Measurements from ENCODE around the gene PSRC1. TPM values are rescaled to one million over a fixed set of nuclear protein-coding genes. Genes with fewer than 3 reads are reported as not detected.

Gene PSRC1
- total RNA-seq, 1 donor from 2014 or later, result 4.2 TPM

- TF ChIP-seq CTCF (IDR thresholded peaks at IDR 0.05), result no peak
- no peak for DNase-seq
- H3K36me3 ChIP-seq, result no peaks in the 10 kb centered on the region
- ATAC-seq, result no peak
- peaks cover 6% of the 10 kb centered on the region for H3K27me3 ChIP-seq (ENCODE audit: low read depth)
- H3K9me3 ChIP-seq, result no peaks in the 10 kb centered on the region
- H3K4me1 ChIP-seq, result peaks cover 31% of the 10 kb centered on the region
- peak overlapping the region; percentile 59 for H3K4me3 ChIP-seq
- intact Hi-C loops (cut with DNase I), result no loop called here
- H3K27ac ChIP-seq, result no peak overlapping the region
Observed at GRCh38 chr1:109250454-109251276, 32.3 kb downstream of the PSRC1 start.

DNA sequence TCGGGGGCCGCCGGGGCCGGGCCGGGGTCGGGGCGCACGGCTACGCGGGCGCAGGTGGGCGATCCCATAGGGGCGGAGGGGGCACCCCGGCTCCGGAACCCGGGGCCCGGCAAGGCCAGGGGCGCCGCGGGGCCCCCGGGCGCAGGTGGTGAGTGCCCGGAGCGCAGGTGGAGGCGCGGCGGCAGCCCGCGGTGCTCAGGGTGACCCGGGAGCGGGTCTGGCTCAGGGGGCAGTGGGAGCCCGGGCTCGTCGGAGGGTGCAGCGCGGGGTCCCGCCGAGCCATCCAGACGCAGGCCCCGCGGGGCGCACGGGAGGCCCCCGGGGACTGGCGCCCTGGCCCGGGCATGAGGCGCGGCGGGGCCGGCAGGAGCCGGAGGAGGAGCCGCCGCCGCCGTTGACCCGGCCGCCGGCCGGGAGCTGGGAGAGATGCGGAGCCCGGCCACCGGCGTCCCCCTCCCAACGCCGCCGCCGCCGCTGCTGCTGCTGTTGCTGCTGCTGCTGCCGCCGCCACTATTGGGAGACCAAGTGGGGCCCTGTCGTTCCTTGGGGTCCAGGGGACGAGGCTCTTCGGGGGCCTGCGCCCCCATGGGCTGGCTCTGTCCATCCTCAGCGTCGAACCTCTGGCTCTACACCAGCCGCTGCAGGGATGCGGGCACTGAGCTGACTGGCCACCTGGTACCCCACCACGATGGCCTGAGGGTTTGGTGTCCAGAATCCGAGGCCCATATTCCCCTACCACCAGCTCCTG, 33.1 kb downstream of the PSRC1 start:
- Histone ChIP-seq H3K36me3 (no peaks in the 10 kb centered on the region), H3K4me1 (peaks cover 24% of the 10 kb centered on the region), H3K4me3 (peak overlapping the region; percentile 59), H3K27me3 (ENCODE audit: low read depth) (peaks cover 6% of the 10 kb centered on the region), H3K27ac (no peak overlapping the region), H3K9me3 (no peaks in the 10 kb centered on the region)
- DNase-seq (no peak), ATAC-seq (peak; percentile 4 to 17)
- no peak for TF ChIP-seq CTCF (IDR thresholded peaks at IDR 0.05)
- intact Hi-C loops (cut with DNase I), result no loop called here

DNA sequence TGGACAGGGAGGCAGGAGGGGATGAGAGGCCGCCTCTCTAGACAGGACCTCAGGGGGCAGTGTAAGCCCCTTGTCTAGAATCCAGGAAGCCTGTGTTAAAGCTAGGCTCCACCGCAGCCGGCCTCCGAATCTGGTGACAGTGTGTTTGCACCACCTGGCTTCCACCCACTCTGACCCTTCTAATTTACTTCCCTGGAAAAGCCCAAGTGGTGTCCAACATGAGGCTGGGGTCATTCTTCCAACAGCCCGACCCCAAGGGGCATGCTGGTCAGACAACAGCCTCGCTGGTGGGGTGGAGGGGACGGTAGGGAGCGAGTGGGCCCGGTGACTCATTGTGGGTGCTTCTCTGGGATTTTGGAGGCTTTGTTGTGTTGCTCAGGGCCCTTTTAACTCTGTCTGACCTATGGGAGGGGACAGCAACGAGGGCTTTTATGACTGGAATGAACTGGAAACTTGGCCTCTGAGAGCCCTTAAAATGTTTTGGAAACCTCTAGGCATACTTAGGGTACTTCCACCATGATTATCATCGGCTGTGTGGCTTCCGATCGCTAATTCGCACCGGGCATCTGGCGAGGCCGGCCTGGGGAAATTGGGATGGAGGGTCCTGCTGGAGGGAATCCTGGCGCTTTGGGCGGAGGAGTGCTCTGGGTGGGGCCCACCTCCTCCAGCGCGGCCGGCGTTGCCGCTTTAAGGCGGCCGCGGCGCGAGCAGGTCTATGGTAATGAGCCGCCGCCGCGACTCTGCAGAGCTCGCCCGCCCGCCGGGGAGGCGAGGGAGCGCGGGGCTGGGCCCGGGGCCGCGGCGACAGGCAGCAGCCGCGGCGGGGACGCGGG, 33.9 kb downstream of the PSRC1 start, which contains the start of gene CELSR2:
CELSR2 (plus strand) TSS at position 743 of the 833 bp plus-strand sequence. CDS start 541 bp downstream, outside the sequence.
- DNase-seq, result peak; percentile 70
- no peak for TF ChIP-seq CTCF (IDR thresholded peaks at IDR 0.05)
- H3K27ac ChIP-seq, result no peak within 1 kb of the TSS

GRCh38 chr1:109248444-109248796, 34.5 kb downstream of the PSRC1 start:
- Histone ChIP-seq H3K4me1 (peaks cover 11% of the 10 kb centered on the region), H3K4me3 (no peak overlapping the region), H3K27ac (no peak overlapping the region), H3K36me3 (no peaks in the 10 kb centered on the region), H3K9me3 (no peaks in the 10 kb centered on the region), H3K27me3 (ENCODE audit: low read depth) (peaks cover 6% of the 10 kb centered on the region)
- no peak for DNase-seq
- intact Hi-C loops (cut with DNase I), result no loop called here
- no peak for TF ChIP-seq CTCF (IDR thresholded peaks at IDR 0.05)
- ATAC-seq, result no peak

More for the DNA sequence above, 33.9 kb downstream of the PSRC1 start, which contains the start of gene CELSR2:
- H3K36me3 ChIP-seq, result no peaks in the 10 kb centered on the region
- peak; percentile 84 to 90 for ATAC-seq
- H3K4me1 ChIP-seq, result peaks cover 16% of the 10 kb centered on the region
- intact Hi-C loops (cut with DNase I), result no loop called here
- H3K4me3 ChIP-seq, result peak within 1 kb of the TSS; percentile 59
- H3K27me3 ChIP-seq (ENCODE audit: low read depth), result peaks cover 6% of the 10 kb centered on the region
- no peaks in the 10 kb centered on the region for H3K9me3 ChIP-seq

All from lower lobe of right lung (tissue), 2 donors.